HG03060 (cell line): ENCODE measurements around the gene IFNA2.
"Not testable (repeated sequence)": the region's sequence is repeated elsewhere in the genome, so short reads cannot be mapped to it uniquely, and the experiment has no call there.

Experiments used
- ATAC-seq: cut with Tn5 transposase; IDR thresholded peaks from one replicate; pipeline ENCODE4 v1.9.1; 2021; ENCODE audit warnings: low read depth, moderate number of reproducible peaks; ENCODE audit not compliant: unreplicated experiment

The IFNA2 gene

GRCh38 chr9:21385131-21385670 lies at the start of gene IFNA2:
IFNA2 (minus strand) TSS chr9:21385398; CDS start chr9:21385329, 69 bp downstream.
- no peak for ATAC-seq

- ATAC-seq: not testable (repeated sequence)
Observed at GRCh38 chr9:21435015-21435383, 49.8 kb upstream of the IFNA2 start.

GRCh38 chr9:21434202-21435014 lies 49.2 kb upstream of the IFNA2 start:
- no peak for ATAC-seq

GRCh38 chr9:21432672-21433425 lies 47.7 kb upstream of the IFNA2 start:
- ATAC-seq: peak; percentile 53

- no peak for ATAC-seq
Observed at GRCh38 chr9:21429191-21429590, 44.0 kb upstream of the IFNA2 start.

GRCh38 chr9:21428235-21428634 lies 43.0 kb upstream of the IFNA2 start:
- no peak for ATAC-seq

- no peak for ATAC-seq
Observed at GRCh38 chr9:21415493-21416267, 30.5 kb upstream of the IFNA2 start.

GRCh38 chr9:21414220-21414940 lies 29.2 kb upstream of the IFNA2 start:
- no peak for ATAC-seq

GRCh38 chr9:21413624-21414023 lies 28.4 kb upstream of the IFNA2 start:
- ATAC-seq: no peak

- ATAC-seq: no peak
Observed at GRCh38 chr9:21413151-21413550, 28.0 kb upstream of the IFNA2 start.

- no peak for ATAC-seq
Observed at GRCh38 chr9:21412107-21412506, 26.9 kb upstream of the IFNA2 start.

- no peak for ATAC-seq
Observed at GRCh38 chr9:21408817-21409216, 23.6 kb upstream of the IFNA2 start, which contains the start of gene IFNA8. IFNA8 (plus strand) TSS chr9:21409117; CDS start chr9:21409177, 60 bp downstream.

- ATAC-seq: no peak
Observed at GRCh38 chr9:21404146-21404545, 18.9 kb upstream of the IFNA2 start.

GRCh38 chr9:21402386-21403251 lies 17.4 kb upstream of the IFNA2 start:
- ATAC-seq: no peak

- no peak for ATAC-seq
Observed at GRCh38 chr9:21399956-21400355, 14.8 kb upstream of the IFNA2 start.

- no peak for ATAC-seq
Observed at GRCh38 chr9:21398955-21399489, 13.8 kb upstream of the IFNA2 start.

GRCh38 chr9:21395778-21396717 lies 10.8 kb upstream of the IFNA2 start:
- ATAC-seq: peak; percentile 43

GRCh38 chr9:21392270-21392669 lies 7.1 kb upstream of the IFNA2 start:
- ATAC-seq: peak; percentile 68
